Measurements from ENCODE around the gene KIT.
A peak's percentile ranks its signal among the peaks of the same experiment; 100 is the strongest.

The KIT gene

DNA sequence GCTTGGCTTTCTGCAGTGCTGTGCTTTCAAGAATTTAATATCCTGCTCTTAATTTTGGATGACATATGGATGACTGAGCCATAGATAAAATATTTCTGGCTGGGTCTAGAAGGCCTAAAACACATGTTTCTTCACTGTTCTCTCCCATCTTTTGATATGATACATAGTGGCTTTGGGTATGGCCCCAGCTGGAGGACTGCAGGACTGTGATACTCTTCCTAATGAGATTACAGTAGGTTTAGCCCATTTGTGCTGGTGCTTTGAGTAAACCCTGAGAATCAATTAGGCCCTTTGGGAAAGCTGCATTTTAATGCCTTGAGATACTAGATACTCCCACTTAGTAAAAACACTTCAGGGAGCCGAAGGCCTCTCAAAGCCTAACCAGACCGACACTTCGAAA, 38.0 kb downstream of the KIT start:
- intact Hi-C loops (cut with DNase I): no loop called here
- DNase-seq: no peak

- intact Hi-C loops (cut with DNase I): no loop called here
Measured at GRCh38 chr4:54696649-54697048, 38.9 kb downstream of the KIT start.

GRCh38 chr4:54700986-54701385, 43.2 kb downstream of the KIT start:
- intact Hi-C loops (cut with DNase I): no loop called here
- no peak for DNase-seq

More at GRCh38 chr4:54696649-54697048, 38.9 kb downstream of the KIT start:
- no peak for DNase-seq

GRCh38 chr4:54703182-54703581, 45.4 kb downstream of the KIT start:
- no peak for DNase-seq
- intact Hi-C loops (cut with DNase I): no loop called here

- intact Hi-C loops (cut with DNase I): no loop called here
Measured at GRCh38 chr4:54707406-54707805, 49.6 kb downstream of the KIT start.

DNA sequence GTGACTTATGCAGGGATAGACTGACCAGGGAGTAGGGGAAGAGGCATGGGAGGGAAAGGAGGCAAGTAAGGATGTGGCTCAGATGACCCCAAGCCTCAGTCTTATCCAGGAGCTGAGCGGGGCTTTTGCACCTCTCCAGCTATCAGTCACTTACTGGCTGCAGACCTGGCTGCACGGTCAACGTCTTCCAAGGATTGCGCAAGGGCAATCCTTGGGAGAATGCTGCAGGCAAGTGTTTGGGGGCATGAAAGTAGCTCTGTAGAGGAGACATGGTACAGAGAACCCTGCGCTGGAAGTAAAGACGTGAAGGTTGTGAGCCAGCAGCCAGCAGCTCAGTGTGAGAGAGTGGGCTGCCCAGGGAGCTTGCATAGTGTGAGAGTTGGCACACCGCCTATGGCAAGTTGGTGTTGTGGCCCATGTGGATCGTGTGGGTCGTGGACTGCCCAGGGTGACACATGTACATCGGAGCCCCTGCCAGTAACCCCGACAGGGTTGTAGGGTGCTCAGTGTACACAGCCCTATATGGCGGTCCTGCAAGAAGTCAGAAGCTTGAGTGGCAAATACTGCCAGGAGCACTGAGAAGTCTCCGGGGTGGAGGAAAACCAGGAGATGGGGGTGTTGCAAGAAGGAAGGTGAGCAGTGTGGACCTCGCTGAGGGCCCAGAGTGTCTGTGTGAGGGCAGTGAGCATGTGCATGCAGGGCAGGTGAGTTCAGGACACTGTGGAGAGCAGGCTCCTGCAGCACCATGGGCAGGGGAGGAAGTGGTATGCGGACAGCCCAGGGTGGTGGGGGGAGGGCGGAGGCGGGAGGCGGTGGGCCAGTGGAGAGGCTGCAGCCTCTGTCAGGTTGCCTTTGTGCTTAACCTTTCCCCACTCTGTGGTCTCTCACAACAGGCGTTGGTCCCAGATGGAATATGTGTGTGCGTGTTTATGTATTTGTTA, 50.9 kb downstream of the KIT start:
- DNase-seq: no peak
- intact Hi-C loops (cut with DNase I): no loop called here

More at GRCh38 chr4:54707406-54707805, 49.6 kb downstream of the KIT start:
- no peak for DNase-seq

DNA sequence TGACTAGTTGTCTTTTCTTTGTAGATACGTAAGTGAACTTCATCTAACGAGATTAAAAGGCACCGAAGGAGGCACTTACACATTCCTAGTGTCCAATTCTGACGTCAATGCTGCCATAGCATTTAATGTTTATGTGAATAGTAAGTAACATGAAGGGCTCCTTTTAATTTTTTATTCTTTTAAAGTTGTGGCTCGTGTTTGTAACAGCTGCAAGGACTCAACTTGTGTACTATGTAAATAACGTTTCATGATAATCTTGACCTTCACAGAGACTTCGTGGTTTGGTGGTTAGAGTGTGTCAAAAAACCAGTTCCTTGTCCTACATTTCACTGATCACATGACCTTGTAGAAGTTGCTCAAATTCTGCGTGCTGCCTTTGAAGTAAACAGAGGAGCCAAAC, 51.6 kb downstream of the KIT start:
- DNase-seq: no peak
- intact Hi-C loops (cut with DNase I): no loop called here

- DNase-seq: no peak
- intact Hi-C loops (cut with DNase I): no loop called here
Measured at GRCh38 chr4:54712206-54712605, 54.4 kb downstream of the KIT start.

DNA sequence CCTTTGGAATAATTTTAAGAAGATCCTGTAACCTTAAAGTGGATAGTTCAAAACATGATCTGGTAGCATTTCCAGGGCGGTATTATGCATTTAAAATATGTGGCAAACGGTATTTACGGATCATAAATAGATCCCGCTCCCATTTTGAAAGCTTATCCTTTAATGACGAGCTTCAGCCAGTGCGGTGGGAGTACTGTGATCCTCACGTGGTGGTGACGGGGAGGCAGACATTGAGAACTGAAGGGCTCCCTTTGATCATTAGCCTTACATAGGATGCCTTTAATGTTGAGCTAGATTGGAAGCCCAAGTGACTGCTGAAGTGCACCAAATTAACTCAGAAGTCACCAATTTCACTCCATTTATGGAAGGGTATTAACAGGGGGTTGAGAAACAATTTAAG, 56.9 kb downstream of the KIT start:
- intact Hi-C loops (cut with DNase I): no loop called here
- DNase-seq: no peak

GRCh38 chr4:54716478-54717065, 58.8 kb downstream of the KIT start:
- intact Hi-C loops (cut with DNase I): no loop called here

GRCh38 chr4:54717694-54718093, 59.9 kb downstream of the KIT start:
- intact Hi-C loops (cut with DNase I): no loop called here
- peak in 2 of 10 donors; percentile 12 to 29 for DNase-seq

More at GRCh38 chr4:54716478-54717065, 58.8 kb downstream of the KIT start:
- DNase-seq: no peak

GRCh38 chr4:54719378-54719777, 61.6 kb downstream of the KIT start:
- DNase-seq: no peak
- intact Hi-C loops (cut with DNase I): no loop called here

GRCh38 chr4:54723220-54723619, 65.5 kb downstream of the KIT start:
- intact Hi-C loops (cut with DNase I): no loop called here
- peak in 1 of 10 donors; percentile 74 for DNase-seq

- intact Hi-C loops (cut with DNase I): no loop called here
- DNase-seq: no peak
Measured at GRCh38 chr4:54723820-54724219, 66.1 kb downstream of the KIT start.

DNA sequence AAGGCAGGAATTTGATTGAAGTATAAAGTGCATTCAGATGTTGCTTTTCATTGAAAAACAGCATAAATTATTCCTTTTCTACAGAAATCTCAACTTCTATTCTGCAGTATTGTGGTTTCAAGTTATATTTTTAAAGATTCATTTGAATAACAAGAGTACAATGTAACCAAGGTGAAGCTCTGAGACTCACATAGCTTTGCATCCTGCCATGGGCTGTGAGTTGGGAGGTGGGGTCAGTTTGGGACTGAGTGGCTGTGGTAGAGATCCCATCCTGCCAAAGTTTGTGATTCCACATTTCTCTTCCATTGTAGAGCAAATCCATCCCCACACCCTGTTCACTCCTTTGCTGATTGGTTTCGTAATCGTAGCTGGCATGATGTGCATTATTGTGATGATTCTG, 69.2 kb downstream of the KIT start:
- no peak for DNase-seq

DNA sequence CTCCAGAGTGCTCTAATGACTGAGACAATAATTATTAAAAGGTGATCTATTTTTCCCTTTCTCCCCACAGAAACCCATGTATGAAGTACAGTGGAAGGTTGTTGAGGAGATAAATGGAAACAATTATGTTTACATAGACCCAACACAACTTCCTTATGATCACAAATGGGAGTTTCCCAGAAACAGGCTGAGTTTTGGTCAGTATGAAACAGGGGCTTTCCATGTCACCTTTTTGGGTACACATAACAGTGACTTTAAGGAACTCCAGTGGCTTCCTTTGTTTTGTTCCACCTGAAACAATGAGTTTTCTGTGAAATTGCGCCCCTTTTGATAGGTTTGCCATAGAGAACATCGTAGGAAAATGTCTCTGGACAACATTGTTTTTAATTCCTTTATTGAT, 69.6 kb downstream of the KIT start:
- intact Hi-C loops (cut with DNase I): no loop called here
- DNase-seq: no peak

More for the DNA sequence above, 69.2 kb downstream of the KIT start:
- intact Hi-C loops (cut with DNase I): no loop called here

DNA sequence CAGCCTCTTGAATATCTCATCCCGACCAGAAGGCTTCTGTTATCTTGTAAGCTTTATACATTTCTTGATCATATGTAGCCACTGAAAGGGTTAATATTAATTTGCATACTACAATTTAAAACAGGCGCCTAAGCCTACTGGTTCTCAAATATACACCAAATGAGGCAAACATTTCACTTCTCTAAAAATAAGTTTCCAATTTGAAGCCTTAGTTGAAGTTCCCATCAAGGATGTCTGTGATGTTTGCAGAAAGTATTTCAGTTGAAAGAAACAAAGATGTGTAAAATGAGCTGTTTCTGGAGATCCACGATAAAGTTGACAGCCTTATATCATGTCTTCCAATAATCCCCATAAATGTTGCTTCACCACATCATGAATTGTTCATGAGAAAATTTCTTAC, 70.6 kb downstream of the KIT start:
- no peak for DNase-seq
- intact Hi-C loops (cut with DNase I): no loop called here

DNA sequence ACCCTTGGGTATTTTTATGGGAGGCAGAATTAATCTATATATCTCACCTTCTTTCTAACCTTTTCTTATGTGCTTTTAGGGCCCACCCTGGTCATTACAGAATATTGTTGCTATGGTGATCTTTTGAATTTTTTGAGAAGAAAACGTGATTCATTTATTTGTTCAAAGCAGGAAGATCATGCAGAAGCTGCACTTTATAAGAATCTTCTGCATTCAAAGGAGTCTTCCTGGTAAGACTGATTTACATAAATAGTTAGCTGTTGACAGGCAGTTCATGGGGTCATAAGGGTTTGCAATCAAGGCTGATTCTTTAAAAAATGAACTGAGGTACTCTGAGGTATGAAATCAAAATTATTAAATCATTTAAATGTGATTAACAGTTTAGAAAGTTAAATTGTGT, 71.5 kb downstream of the KIT start:
- DNase-seq: no peak
- intact Hi-C loops (cut with DNase I): no loop called here

DNA sequence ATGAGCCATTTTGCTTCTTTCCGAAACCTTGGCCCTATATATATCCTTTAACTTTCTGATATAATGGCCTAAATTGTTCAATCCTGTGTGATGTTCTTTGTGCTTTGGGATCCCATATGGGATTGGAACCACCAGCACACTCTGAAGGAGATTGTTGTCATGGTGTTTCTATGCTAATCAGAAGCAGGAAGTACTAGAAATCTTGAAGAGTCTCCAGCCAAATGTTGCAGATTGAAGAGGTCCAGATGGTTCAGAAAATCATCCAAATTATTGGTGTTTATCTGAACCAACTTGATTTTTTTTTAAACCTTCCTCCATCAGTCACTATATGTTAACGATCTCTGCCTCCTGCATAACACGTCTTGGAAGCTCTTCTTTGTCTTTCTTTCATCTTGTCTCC, 72.8 kb downstream of the KIT start:
- DNase-seq: no peak
- intact Hi-C loops (cut with DNase I): no loop called here

GRCh38 chr4:54731552-54731951, 73.8 kb downstream of the KIT start:
- intact Hi-C loops (cut with DNase I): no loop called here

GRCh38 chr4:54731976-54732375, 74.2 kb downstream of the KIT start:
- no peak for DNase-seq
- intact Hi-C loops (cut with DNase I): no loop called here

More at GRCh38 chr4:54731552-54731951, 73.8 kb downstream of the KIT start:
- DNase-seq: no peak

DNA sequence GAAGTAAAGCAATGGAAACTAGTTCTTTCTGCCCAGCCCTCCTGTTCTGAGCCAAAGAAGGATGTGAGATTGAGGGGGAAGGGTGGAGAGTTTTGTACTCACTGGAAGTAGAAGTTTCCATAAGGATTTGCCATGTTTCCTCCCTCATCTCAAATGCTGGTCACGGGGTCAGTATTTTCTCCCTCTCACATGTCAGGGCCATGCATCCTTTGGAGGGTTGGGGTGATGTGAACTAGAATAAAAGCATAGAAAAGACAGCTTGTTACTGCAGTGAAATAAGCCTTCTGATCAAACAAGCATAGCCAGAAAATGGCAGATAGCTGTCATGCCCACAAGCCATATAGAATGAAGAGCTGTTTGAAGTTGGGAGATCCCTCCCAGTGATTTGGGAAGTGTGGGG, 79.7 kb downstream of the KIT start:
- DNase-seq: no peak
- intact Hi-C loops (cut with DNase I): no loop called here
